Activated CD4-positive, alpha-beta T cell treated with anti-CD3 and anti-CD28 coated beads, Interleukin-2, Interleukin-4, amounts not matched to agents 100 ng/mL and 50 ng/mL, durations not matched to agents 16 hours and 8 hours (primary cell): ENCODE measurements around the gene NOTCH3.

Experiments used
- DNase-seq: peaks from one replicate; pipeline ENCODE4 v3.0.0-alpha.2; 2020; ENCODE audit warnings: low spot score

Gene NOTCH3

DNA sequence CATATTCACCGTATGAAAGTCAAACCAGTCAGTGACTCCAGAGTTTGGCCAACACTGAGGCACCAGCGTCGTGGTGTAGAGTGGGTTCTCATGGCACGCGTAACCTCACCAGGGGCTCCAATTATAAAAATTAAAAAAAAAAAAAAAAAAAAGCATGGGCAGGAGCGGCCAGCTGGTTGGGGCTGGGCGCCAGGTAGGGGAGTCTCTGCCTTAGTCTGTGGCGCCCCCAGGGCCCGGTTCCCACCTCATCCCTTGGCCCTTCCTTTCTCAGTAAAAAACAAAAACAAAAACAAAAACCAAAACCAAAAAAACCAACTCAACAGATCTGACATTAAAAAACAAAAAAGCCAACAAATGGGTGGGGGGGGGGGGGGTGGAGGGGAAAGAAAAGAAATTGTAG lies 36.1 kb upstream of the NOTCH3 start:
- DNase-seq = no peak

DNA sequence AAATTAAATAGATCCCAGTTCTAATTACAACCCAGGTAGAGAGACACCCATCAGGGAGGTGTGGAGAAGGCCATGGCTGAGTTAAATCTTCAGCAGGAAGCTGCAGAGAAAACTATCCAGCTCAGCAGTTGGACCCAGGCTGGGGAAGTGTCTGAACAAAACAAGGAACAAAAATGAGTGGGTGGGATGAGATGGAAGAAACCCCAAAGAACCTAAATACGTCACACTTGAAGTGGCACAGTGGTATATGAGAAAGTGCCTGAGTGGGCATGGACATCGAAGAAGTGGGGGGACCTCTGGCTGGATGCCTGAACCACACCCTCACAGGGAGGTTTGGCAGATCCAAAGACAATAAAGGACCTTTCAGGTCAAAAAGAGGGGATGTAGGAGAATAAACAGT lies 35.0 kb upstream of the NOTCH3 start:
- DNase-seq = no peak

DNA sequence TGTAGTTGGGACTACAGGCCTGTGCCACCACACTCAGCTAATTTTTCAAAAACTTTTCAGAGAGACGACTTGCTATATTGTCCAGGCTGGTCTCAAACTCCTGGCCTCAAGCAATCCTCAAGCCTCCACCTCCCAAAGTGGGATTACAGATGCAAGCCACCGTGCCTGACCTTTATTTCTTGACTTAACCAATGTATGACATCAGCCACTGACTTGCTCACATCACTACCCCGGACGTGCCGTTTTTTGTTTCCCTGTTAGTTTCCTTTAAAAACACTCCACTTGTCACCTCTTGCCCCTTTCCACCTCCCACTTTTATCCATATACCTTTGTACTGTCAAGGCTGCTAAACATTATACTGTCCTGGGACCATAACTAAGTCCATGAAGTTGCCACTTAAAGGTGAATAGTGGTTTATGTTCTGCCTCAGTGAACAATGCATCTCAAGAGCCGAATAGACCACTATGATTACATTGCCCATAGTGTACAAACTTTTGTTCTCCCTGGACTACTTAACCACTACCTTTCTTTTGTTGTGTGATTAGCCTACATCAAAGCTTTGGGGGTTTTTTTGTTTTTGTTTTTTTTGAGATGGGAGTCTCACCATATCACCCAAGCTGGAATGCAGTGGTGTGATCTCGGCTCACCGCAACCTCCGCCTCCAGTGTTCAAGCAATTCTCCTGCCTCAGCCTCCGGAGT lies 33.8 kb upstream of the NOTCH3 start:
- DNase-seq = no peak

DNA sequence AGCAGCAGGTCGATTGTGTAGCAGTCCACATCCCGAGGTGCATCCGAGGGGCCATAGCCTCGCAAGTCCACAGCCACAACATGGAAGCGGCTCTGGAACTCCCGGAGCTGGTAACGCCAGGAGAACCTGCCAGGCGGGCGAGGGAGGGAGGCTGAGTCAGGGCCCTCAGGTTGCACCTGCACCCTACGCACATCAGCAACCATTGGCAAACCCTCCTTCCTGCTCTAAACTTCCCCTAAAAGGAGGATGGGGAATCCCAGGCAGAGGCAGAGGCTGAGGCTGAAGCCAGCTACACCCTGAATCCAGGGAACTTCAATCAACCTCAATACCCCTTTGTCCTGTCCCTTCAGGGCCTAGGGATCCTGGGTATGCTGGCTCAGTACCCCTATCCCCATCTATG lies 30.5 kb upstream of the NOTCH3 start:
- DNase-seq = no peak

DNA sequence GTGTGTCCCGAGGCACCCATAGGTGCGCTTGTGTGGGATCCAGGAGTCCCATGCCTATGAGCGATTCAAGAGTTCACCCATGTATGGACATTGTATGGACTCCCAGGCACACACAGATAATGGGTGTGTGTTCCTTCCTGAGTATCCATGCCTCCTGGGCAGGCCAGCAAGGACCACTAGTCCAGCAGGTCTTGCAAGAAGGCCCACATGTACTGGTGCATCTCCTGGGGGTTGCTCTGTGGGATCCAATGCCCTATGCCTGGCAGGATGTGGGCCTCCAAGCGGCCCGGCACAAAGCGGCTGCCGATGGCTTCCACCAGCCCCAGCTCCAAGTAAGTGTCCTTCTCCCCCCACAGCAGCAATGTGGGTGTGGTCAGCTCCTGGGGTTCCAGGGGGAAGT lies 26.5 kb upstream of the NOTCH3 start:
- DNase-seq = no peak

DNA sequence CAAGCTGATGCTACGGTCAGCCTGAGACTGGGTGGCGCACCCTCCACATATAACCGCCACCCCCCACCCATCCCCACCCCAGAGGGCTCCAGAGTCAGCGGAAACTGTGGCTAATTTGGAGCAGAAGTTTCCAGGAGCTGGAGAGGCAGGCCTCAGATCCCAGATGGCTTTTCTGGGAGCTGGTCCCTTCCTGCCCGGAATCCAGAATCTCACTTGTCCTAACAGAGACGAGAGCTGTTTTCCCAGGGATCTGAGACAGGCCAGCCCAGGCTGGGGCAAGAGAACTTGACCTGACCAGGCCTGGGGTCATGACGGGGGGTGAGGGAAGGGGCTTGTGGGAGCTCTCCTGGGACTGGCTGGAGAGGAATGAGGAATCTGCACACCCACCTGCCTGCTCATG lies 25.0 kb upstream of the NOTCH3 start:
- DNase-seq = no peak

DNA sequence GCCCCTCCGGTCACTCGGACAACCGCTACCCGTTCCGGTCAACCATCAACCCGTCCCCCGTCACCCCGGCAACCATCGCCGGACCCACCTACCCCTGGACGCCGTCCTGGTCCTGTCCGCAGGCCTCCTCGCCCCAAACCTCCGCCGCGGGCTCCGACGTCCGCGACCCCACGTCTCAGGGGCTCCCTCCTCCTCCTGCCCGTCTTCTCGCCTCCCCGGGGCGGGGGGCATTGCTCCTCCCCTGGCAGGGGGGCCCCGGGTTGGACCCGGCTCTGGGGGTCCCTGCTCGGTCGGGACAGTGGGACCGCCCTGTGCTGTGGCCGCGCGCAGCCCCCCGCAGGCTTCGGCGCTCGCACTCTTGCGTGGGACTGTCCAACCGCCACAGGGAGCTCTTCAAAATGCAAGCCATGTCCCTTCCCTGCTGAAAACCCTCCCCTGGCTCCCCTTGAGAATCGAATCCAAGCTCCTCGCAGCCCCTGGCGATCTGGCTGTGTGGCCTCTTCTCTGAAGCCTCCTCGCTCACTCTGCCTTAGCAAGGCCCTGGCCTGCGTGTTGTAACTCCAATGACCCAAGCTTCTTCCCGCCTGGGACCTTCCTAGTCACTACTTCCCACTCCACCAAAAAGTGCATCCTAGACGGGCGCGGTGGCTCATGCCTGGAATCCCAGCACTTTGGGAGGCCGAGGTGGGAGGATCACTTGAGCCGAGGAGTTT lies 23.0 kb upstream of the NOTCH3 start:
- DNase-seq = no peak

DNA sequence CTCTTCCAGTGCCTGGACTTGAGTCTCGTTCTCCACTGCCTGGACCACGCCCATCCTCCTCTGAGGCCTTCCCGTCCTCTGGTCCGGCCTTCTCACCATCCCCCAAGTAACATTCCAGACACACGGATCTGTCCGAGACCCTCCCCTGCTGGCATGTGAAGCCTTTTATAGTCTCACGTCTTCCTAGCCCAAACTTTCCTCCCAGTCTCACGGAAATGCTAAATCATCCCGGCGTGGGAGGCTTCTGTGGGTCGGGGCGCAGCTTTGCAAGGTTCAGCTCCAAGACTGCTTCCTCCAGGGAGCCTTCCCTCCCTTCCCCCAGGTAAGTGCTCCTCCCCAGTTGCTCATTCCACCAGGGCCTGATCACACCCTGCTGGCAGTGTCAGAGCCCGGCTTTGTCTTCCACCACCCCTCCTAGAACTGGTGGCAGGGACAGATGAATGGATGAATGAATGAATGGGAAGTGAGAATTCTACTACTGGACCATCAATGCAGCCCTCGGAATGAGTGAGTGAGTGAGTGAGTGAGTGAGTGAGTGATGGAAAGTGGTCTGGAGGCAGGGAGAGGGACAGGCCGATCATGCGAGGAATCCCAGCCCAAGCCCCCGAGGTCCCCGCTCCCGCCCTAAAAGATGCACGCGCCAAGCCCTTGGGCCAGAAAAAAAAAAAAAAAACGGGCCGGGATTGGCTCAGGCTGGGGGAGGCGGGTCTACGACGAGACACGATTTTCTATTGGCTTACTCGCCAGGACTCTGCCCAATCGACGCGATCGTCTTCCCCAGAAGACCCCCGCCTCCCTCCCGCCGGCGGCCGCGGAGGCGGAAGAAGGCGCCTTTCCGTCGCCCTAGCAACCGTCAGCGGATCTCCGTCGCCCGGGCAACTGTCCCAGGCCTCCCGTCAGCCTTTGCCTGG lies 22.2 kb upstream of the NOTCH3 start:
- DNase-seq = peak; percentile 83

DNA sequence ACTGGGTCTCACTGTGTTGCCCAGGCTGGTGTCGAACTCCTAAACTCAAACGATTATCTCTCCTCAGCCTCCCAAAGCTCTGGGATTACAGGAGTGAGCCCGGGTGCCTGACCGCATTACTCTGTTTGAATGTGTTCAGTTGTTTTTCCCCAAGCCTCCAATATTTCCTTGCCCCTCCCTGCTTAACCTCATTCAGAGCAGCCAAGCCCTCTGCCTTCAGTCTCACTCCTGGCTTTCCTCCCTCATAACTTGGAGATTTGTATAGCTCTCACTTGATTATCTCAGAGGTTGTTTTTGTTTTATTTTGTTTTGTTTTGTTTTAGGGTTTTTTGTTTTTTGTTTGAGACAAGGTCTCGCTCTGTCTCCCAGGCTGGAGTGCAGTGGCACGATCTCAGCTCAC lies 20.0 kb upstream of the NOTCH3 start:
- DNase-seq = no peak

DNA sequence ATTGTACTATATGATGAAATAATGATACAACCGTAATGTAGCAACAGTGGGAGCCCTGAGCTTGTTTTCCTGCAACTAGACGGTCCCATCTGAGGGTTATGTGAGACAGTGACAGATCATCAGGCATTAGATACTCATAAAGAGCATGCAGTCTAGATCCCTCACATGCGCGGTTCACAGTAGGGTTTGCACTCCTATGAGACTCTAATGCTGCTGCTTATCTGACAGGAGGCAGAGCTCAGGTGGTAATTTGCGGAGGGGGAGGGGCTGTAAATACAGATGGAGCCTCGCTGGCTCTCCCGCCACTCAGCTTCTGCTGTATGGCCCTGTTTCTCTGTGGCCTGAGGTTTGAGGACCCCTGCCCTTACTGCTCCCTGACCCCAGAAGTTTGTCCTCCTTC lies 17.7 kb upstream of the NOTCH3 start:
- DNase-seq = no peak

DNA sequence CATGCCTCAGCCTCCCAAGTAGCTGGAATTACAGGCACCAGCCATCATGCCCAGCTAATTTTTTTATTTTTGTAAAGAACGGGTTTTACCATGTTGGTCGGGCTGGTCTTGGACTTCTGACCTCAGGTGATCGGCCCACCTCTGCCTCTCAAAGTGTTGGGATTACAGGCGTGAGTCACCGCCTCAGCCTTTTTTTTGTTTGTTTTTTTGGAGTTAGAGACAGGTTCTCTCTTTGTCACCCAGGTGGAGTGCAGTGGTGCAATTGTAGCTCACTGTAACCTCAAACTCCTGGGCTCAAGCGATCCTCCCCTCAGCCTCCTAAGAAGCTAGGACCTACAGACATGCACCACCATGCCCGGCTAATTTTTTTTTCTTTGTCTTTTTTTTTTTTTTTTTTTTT lies 15.6 kb upstream of the NOTCH3 start:
- DNase-seq = no peak

DNA sequence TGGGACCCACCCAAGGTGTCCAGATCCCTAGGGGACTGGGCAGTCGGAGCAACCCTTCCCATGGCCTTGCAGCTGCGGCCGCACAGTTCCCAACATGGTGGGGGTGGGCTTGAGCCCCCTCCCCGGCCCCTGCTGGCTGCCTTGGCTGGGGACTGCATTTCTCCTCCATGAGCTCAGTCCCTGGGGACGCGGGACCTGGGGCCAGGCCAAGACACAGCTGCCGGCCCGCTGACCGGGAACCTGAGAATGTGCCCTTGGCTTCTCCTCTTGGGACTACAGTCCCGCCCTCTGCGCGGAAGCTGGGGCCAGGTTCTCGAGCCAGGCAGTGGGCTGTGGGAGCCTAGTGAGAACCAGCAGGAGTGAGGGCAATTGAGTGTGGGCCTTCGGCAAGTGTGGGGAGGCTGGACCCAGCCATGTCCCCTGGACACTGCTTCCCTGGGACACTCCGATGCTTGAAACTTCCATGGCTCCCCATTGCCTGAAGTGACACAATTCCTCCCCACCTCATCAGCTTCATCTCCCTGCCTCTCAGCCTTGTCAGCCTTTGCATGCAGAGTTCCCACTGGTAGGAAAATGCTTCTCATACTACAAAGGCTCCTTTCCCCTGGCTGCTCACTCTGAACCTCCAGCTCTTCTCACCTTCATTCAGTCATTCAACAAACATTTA lies 13.1 kb upstream of the NOTCH3 start:
- DNase-seq = no peak

DNA sequence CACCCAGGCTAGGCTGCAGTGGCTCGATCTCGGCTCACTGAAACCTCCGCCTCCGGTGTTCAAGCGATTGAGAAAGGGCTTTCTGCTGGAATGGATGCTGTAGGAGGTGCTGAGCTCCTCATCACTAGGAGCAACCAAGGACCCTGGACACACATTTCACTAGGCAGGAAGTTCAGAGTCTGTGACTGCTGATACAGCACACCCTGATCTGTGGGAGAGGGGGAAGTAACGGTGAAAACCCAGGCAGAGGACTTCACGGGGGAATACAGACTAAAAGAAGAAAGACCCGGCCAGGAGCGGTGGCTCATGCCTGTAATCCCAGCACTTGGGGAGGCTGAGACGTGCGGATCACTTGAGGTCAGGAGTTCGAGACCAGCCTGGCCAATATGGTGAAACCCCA lies 11.9 kb upstream of the NOTCH3 start:
- DNase-seq = no peak

DNA sequence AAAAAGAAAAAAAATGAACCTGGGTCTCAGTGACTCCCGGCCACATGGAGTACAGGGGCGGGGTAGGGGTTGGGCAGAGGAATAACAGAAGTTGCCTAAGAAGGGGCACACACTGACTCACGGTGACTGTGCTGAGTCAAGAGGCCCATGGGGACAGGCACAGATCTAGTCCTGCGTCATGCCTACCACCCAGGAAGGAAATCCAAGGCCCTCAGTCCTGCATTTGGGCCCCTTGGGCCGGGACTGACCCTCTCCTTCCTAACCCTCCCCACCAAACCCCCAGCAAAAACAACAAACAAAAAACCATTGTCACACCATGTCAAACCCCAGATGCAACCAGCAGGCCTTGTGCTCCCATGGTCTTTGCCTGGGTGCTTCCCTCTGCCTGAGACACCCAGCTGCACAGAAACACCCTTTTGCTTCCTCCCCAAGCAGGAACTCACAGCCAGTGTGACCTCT lies 9.6 kb upstream of the NOTCH3 start:
- no peak for DNase-seq

DNA sequence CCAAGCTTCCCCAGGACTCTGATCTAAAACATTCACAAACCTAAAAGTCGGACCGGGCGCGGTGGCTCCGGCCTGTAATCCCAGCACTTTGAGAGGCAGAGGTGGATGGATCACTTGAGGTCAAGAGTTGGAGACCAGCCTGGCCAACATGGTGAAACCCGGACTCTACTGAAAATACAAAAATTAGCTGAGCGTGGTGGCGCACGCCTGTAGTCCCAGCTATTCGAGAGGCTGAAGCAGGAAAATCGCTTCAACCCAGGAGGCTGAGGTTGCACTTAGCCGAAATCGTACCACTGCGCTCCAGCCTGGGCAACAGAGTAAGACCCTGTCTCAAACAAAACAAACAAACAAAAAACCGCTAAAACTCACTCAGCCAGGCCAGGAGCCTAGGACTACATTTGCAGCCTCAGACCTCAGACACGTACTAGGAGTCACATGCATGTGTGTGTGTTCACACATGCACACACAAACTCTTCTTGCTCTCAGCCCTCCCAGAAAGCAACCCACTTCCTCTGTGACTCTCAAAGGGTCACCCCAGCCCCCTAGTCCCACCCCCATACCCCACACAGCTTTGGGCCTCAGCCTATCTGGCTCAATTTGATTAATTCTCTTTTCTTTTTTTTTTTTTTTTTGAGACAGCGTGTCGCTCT lies 704 bp upstream of the NOTCH3 start:
- DNase-seq = no peak

DNA sequence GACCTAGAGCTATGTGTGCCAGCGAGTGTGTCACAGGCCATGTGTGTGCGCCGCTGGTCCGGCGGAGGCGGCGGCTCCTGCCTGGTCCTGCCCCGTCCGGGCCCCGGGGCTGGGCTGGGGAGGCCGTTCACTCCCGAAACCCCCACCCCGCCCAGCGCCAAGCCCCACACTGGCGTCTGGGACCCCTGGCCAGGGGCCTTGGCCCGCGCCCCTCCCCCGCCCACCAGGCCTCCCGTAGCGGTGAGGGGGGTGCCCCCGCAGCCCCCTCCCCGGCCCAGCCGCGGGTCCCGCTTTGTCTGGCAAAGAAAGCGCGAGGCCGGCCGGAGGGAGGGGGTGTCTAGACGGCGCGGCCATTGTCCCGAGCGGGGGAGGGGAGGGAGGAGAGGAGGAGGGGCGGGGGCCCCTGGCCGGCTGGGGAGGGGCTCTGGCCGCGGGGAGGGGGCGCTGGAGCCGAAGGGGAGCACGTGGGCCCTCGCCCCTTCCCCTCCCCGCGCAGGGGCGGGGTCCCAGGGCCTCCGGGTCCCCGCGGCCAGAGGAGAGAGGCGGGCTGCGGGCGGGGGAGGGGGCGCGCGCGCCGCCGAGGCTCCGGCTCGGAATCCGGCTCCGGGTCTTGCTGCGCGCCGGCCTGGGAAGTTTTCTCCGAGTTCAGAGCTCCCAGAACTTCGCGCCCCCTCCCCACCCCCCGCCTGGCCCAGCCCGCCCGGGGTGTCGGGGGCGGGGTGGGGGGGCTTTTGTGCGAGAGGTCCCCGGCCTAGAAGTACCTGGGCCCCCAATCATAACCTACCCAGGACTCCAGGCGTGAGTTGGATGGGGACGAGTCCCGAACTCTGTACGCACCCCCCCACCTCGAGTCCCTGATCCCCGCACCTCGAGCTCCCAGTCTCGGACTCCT lies 888 bp downstream of the NOTCH3 start:
- DNase-seq = no peak

DNA sequence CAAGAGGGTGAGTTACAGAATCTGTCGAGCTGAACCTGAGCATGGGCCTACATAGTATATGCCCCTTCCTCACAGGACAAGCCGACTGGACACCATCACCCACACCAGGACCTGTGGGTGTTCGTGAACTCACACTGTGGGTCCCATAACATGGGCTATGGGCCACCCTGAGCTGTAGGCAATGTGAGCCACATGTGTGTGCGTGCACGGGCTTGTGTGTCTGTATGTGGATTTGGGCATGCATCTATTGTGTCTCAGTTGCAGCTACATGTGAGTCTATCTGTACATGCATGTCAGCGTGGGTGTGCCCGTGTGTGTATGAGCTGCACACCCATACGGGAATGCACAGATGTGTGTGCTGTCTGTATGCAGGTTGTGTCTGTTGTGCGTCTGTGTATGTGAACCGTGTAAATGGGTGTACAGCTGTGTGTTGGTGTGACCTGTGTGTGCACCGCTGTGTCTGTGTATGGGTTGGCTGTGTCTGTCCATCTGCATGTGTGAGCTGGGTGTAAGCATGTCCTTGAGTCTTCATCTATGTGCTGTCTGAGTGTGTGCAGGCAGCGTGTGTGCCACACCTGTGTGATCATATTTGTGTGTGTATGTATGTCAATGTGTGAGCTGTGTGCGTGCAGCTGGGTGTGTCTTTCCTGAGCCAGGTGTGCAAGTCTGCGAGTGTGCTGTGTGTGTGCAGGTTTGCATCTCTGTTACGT lies 1.7 kb downstream of the NOTCH3 start:
- DNase-seq = no peak

DNA sequence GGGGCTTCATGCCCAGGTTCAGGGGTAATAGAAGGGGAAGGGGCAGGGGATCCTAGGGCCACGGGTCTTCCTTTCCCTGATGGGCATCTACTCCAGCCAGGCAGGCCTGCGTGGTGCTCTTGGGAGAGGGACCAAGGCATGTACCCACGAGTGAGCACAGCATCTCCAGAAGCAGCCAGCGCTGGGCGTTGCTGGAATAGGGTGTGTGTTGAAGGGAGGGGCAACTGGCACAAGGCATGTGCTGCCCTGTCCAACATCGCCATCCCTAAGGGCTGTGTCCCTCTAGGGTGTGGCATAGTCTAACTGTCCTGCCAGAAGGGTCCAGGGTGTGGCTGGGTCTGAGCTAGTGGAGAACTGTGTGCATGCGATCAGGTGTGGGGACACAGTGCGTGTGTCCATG lies 2.9 kb downstream of the NOTCH3 start:
- no peak for DNase-seq

DNA sequence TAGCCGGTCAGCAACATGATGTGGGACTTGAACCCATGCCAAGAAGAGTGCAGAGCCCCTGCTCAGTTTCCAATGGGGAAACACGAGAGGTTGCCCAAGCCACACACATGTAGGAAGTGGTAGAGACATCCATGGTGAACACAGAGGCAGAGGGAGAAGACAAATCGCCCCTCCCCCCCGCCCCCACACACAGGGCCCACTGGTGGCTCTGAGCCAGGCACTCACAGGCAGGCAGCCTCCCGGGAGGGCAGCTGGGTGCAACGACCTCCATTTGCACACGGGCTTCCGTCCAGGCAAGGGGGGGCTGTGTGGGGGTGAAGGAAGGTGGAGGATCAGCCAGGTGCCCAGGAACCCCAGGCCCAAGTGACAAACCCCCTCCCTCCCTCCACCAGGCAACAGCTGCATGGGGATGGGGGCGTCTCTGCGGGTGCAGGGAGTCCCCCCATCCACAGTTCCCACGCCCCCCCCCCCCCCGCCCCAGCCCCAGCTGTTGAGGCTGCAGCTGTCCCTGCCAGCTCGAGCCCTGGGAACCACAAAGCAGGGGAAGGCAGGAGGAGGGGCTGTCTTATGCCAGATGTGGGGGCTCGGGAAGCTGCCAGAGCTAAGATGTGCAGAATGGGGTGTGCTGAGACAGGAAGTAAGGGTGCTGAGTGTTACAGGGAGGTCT lies 3.4 kb downstream of the NOTCH3 start:
- no peak for DNase-seq
